Stimulated activated CD4-positive, alpha-beta T cell treated with anti-CD3 and anti-CD28 coated beads, Interleukin-12 subunit alpha, Interleukin-12 subunit beta, amount 100 ng/mL, for 4 hours (primary cell): ENCODE results near the gene HEMK1.

ENCODE experiments used
- DNase-seq: peaks from one replicate; pipeline ENCODE4 v3.0.0-alpha.2; 2020

Gene HEMK1

GRCh38 chr3:50617096-50617791, 47.9 kb downstream of the HEMK1 start, which contains the start of gene MAPKAPK3:
MAPKAPK3 (plus strand) TSS chr3:50617151; CDS start chr3:50617566, 415 bp downstream.
- DNase-seq, result peak; percentile 46

DNA sequence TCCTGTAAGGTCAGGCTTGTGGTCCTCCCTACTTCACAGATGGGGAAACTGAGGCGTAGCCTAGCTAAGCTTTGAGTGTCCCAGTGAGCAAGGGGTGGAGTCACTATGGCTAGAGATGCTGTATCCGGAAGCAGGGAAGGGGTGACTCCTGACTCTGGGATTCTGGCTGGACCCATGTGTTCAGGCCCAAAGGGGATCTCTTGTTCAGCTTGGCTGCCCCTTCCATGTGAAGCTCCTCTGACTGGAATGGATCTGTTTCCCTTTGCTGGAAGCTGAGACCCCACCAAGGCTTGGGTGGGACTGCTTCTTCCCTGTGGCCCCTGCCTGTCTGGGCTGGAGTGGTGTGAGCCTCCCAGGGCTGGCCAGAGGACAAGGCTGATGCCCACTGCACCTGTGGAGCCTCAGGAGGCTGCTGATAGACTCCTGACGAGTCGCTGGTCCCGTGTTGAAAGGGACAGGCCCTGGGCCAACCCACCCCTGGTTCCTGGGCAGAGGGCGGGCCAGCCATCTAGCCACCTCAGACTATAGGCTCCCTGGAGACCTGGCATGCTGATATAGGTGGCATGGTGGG, 48.7 kb downstream of the HEMK1 start:
- no peak for DNase-seq

- DNase-seq, result no peak
Measured at GRCh38 chr3:50620420-50620819, 51.1 kb downstream of the HEMK1 start.

GRCh38 chr3:50620820-50621219, 51.5 kb downstream of the HEMK1 start:
- DNase-seq, result no peak

DNA sequence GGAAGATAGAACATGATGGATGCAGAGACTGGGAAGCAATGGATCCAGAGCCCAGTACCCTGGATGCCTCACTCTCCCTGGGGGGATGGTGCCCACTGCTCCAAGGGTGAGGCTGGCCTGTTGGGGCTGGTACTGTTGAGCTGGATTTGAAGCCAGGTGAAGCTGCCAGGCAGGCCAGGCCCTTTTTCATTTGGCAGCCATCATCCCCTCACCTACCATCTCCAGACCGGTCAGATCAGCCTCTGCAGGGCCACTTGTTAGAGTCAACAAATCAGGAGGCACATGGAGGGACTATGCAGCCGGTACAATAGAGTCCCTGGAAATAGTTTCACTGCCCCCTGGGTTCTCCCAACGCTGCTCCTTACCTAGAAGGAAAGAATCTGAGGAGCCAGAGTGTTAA, 53.6 kb downstream of the HEMK1 start:
- no peak for DNase-seq

- DNase-seq, result peak; percentile 48
Measured at GRCh38 chr3:50623840-50624474, 54.6 kb downstream of the HEMK1 start.

GRCh38 chr3:50624634-50625033, 55.3 kb downstream of the HEMK1 start:
- no peak for DNase-seq

DNA sequence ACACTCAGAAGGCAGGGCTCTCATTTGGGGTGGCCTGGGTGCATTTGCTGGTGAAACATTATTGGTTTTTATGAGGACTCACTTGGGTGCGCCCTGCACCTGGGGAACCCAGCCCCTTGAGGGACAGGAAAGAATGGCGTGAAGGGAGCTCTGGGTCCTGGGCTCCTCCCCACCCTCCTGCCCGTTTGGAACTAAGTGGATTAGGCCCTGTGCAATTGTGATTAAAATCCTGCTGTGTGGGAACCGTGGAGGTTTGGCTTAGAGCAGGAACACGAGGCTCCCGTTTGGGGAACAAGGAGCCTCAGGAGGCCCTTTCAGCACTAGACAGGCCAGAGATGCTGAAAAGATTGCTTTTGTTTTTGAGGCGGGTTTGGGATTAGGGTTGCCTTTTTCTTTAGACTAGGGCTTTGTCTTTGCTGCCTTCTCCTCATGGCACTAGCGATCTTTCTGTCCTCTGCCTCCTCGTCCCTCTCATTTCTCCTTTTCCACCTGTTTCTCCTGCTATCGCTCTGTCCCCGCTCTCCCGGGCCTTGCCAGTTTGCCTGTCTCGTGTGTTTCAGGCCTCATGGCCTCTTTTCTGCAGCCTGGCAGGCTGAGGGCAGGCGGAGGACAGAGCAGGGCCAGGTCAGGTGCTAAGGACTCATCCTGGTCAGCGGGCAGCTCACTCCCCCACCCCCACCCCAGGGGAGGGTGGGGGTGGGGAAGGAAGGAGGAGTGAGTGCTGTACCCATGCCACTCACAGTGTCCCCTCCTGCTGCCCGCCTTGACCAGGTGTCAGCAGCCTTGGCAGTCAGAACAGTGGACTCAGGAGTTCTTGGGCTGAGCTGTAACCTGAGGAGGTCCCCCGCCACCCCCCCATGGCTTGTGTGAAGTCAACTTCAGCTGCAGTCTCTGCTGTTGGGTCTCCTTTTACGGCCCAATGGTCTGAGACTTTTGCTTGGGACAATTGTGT, 56.2 kb downstream of the HEMK1 start:
- no peak for DNase-seq

GRCh38 chr3:50626401-50626800, 57.1 kb downstream of the HEMK1 start:
- DNase-seq, result no peak

DNA sequence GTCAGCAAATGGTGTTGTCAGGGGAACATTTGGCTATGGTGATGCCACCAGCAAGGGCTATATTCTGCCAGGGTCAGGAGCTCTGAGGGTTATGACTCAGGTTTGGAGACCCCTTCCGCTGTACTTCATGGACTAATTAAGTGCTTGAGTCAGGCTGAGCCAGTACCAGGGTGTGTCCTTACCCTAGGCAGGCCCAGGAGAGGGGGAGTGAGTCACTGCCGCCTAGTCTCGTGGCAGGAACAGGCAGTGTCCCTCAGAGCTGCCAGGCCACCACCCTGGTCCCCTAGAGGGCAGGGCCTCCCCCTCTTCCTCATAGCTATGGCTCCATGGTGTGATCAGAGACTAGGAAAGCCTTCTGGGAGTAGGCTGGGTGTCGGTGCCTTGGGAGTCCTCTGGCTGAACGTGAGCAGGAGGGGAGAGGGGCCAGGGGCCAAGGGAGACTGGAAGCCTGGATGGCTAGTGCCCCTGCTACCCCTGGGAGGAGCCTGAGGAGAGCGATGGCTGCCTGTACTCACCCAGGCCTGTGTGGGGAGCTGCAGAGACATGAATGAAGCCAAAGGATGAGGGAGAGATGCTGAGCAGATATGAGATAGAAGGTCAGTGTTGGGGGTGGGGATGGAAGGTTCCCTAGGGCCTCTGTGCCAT, 58.2 kb downstream of the HEMK1 start:
- DNase-seq, result no peak

- no peak for DNase-seq
Measured at GRCh38 chr3:50628601-50629000, 59.3 kb downstream of the HEMK1 start.

- no peak for DNase-seq
Measured at GRCh38 chr3:50630394-50630793, 61.1 kb downstream of the HEMK1 start.

GRCh38 chr3:50630877-50631276, 61.6 kb downstream of the HEMK1 start:
- DNase-seq, result no peak

GRCh38 chr3:50632450-50632849, 63.1 kb downstream of the HEMK1 start:
- no peak for DNase-seq

DNA sequence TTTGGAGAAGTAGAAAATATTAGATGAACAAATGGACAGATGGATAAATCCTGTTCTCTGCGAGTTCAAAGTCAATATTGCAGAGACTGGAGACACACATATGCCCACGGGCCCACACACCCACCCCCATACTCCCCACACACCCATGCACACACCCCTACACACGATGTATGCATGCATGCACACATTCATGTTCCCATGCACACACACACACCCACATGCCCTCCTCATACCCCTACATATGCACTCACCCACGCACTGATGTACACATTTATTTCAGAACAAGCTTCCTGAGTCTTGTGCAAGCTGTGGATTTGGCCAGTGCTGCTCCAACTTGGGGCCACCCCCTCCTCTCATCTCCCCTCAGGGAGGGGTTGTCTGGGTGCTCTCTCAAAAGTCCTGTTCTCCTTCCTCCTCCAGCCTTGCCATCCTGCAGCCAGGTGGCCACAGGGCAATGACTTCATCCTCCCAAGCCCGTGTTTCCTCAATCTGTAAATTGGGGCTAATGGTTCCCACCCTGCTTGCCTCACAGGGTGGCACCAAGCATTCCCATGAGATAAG, 64.0 kb downstream of the HEMK1 start:
- DNase-seq, result no peak

DNA sequence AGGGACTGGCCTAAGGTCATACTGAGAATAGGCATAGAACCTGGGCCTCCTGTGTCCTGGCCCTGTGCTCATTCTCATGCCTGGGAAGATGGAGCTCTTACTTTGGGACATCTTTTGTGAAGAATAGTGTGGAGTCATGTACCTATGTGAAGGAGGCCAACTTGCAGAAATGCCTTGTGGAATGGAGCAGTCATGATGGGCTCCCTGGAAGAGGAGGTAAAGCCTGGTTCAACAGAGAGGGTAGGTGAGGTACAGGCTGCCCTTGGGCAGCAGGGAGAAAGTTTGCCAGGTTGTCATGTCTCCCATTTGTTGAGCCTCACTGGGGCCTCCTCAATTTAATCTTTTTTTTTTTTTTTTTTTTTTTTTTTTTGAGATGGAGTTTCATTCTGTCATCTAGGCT, 65.7 kb downstream of the HEMK1 start:
- no peak for DNase-seq

DNA sequence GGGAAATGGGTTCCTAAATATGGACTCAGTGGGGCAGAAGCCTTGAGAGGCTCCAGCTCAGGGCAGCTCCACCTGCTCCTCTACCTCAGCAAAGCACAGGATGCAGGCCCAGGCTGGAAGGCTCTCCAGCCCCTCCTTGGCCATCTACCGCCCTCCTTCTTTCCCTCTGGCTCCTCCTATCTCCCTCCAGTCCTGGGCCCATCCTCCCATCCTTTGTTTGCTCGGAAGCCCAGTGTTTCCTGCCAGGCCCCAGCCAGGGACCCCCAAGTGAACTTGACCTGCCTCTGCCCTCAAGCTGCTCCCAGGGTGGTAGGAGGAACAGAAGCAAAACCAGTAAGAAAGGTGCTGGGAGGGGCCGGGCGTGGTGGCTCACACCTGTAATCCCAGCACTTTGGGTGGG, 67.7 kb downstream of the HEMK1 start:
- DNase-seq, result no peak

- no peak for DNase-seq
Measured at GRCh38 chr3:50637945-50638344, 68.6 kb downstream of the HEMK1 start.

DNA sequence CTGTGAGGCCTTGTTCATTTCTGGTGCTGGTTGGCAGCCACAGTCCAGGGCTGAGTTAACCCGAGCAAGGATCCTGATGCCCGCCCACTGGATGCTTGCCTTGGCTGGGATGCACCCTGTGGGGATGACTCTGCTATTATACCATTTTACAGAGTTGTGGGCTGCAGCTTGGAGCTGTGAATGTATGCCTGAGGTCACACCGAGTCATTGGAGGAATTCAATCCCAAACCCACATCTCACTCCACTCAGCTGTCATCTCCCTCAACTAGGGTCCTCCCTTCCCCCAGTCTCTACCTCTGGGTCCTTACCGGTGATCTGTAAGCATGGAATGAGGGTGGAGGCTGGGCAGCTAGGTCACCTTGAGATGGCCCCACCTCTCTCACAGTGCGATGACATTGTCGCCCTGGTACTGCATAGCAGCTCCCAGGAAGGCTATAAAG, 69.8 kb downstream of the HEMK1 start:
- DNase-seq, result no peak

DNA sequence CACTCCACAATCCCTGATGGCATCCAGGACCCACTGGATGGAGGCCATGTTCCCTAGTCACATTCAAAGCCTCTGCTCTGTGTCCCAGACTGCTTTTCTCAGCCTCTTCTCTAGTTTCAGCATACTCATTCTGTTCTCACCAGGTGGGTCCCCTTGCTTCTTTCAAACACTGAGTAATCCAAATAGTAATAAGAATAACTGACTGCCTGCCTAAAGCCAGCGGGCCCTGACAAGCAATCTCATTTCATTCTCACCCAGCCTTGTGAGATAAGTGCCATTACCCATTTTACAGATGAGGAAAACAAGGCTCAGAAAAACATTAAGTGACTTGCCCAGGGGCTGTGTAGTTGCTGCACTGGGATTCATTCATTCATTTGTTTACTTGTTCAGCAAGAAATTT, 73.1 kb downstream of the HEMK1 start:
- DNase-seq, result no peak

DNA sequence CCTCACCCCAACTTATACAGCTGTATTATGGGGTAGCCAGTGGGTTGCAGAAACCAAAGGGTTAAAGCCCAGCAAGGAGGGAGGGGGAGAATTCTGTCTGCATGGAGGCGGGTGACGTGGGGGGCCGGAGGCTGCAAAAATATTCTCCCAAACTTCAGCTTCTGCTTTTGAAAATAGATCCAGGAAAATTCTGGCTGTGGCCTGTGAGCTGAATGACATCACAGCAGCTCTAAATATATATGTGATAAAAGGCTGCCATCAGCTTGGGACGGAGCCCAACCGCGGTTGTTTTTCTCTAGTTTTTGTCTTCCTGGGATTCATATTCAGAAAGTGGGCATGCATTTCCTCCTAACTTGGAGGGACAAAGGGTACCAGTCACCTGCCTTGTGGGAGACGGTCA, 75.2 kb downstream of the HEMK1 start:
- no peak for DNase-seq

- DNase-seq, result no peak
Measured at GRCh38 chr3:50645378-50645777, 76.1 kb downstream of the HEMK1 start.
